DMS79 (cell line): ENCODE measurements around the gene DIS3L2.
A peak's percentile ranks its signal among the peaks of the same experiment; 100 is the strongest.
"Not testable (repeated sequence)": the region's sequence is repeated elsewhere in the genome, so short reads cannot be mapped to it uniquely, and the experiment has no call there.

Experiments used
- DNase-seq: peaks from one replicate; lab custom pipeline; 2025; lab: John Stamatoyannopoulos, UW

The DIS3L2 gene

DNA sequence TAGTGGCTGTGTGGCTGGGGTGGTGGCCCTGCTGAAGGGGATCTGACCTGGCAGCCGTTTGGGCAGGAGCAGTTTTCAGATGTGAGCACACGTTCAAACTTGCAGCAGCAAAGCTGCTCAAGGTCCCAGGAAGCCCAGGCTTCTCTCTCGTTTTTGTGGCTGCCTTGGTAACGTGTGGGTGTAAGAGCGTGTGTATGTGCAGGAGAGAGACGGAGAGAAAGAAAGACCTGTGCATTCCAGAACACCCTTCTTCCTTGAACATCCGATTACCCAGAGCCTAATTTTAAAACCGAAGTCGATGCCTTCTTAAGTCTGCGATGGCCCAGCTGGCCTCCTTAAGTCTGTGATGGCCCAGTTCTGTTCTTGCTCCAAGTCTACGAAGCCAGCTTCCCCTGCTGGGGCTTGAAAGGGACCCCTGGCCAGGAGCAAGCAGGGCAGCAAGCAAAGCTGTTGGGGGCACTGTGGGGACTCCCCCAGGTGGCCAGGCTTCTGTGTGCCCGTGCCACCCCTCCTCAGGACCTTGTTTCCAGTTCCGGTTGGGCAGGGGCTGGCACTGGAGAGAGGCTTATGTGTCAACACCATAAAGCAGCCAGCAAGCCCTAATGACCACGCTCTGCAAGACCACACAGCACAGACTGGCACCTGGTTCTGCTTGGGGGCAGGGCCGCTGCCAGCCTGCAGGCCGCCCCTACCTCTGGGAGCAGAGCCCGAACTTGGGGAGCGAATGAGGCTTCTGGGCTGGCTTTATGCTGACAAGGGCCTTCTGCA is 361.2 kb downstream of the DIS3L2 start:
- DNase-seq: no peak

- DNase-seq: no peak
These were observed 361.8 kb downstream of the DIS3L2 start for GRCh38 chr2:232323328-232323650.

- DNase-seq: peak; percentile 94
These were observed 362.5 kb downstream of the DIS3L2 start for GRCh38 chr2:232323967-232324366.

DNA sequence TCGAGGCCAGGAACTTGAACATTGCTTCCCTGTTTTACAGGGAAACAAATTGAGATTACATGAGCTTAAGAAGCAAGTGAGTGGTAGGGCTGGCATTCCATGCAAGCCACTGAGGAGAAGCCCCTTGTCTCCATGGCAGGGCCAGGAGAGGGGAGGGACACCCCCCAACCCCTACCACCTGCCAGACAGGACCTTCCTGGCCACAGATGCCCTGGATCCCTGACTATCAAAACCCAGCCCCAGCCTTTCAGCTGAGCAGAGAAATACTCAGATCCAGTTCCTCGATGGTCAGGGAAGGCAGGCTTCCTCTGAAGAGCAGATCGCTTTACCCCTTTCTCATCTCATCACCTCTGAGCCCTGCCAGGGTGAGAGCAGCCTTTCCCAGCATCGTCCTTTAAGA is 363.3 kb downstream of the DIS3L2 start:
- DNase-seq: no peak

- DNase-seq: no peak
These were observed 364.1 kb downstream of the DIS3L2 start for GRCh38 chr2:232325324-232326273.

GRCh38 chr2:232326274-232327104 is 365.0 kb downstream of the DIS3L2 start:
- DNase-seq: not testable (repeated sequence)

GRCh38 chr2:232327105-232328031 is 365.9 kb downstream of the DIS3L2 start:
- no peak for DNase-seq

- no peak for DNase-seq
These were observed 366.5 kb downstream of the DIS3L2 start for GRCh38 chr2:232328032-232328422.

DNA sequence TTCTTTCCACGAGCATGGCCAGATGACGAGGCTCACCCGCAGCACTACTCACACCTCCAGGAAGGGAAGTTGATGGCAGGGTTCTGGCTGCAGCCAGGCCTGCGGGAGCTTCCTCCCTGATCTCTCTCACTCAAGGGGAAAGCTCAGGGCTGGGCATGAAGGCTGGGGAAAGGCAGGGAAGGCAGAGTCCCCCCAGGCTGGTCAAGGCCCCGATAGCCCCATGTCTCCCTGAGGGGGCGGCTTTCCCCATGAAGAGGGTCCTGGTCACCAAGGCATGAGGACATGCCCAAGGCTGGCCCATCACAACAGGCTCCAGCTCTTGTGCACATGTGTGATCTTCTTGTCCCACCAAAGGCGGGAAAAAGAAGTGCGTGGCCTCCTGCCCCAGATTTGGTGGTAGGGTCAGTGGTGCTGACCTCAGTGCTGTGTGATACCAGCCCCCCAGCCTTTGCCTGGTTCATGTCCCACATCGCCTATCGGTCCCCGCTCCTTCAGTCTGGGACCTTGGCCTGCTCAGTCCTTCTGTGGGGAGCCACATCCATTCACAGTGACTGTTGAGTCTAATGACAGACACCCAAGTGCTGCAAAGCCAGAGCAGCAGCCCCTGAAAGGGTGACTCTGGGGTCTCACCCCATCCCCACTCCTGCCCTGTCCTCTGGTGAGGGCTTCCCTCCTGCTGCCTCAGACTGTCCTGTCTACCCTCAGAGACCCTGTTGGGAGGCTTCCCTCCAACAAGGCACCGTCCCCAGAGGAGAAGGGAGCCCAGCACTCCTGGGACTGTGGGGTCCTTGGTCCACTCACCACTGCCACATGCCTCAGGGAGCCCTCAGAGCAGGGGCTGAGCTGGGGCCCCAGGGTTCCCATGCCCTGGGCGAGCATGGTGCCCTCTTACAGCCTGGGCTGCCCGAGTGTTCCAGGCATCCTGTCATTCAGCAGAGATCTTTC is 367.3 kb downstream of the DIS3L2 start:
- no peak for DNase-seq

GRCh38 chr2:232329716-232330067 is 368.2 kb downstream of the DIS3L2 start:
- DNase-seq: no peak

DNA sequence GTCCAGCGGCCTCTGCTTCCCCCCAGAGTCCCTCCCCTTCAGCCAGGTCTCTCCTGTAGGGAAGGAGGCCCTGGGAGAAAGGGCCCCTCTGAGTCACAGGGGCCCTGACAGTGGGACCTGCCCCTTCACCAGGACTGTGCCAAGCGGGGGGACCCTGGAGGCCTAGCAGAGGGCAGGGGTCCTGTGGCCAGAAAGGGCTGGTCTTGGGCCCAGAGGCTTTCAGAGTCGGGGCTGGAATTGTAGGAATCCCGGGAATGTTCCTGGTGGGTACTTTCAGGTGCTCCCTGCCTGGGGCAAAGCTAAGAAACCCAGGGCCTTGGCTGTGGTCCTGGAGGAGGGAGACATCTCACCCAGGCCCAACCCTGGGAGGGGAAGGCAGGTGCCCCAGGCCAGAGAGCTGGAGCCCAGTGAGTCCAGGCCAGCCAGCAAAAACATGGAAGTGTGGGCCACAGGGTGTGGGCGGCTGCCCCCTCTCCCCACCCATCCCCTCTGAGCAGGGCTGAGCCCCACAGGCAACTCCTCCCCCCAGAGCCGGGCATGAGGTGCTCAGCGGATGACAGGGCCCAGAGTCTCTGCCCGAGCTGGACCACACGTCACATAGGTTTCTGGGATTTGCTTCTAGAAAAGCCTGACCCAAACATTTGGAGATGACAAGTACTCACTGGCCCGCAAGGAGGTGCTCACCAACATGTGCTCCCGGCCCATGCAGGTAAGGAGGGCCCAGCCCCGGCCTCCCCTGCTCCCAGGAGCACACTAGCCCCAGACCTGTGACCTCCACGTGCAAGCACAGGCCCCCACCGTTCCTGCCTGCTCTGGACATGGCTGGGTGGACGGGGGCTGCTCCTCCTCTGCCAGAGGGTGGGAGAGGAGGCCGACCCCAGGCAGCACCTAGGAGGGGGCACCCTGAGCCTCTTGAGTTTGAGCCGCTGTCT is 368.8 kb downstream of the DIS3L2 start:
- no peak for DNase-seq

GRCh38 chr2:232331061-232331460 is 369.5 kb downstream of the DIS3L2 start:
- not testable (repeated sequence) for DNase-seq

GRCh38 chr2:232331641-232332040 is 370.1 kb downstream of the DIS3L2 start:
- DNase-seq: not testable (repeated sequence)

GRCh38 chr2:232332244-232332939 is 370.9 kb downstream of the DIS3L2 start:
- not testable (repeated sequence) for DNase-seq

DNA sequence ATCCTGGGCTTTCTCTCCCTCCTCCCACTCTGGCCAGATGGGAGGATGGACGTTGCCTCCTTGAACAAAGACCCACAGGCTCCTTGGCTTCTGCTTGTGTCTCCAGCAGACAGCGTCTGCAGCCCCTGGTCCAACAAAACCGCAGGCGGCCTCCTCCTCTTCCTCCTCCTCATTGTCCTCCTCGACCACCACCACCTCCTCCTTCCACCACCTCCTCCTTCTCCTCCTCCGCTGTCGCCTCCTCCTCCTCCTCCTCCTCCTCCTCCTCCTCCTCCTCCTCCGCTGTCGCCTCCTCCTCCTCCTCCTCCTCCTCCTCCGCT is 371.4 kb downstream of the DIS3L2 start:
- no peak for DNase-seq

GRCh38 chr2:232333361-232334135 is 372.0 kb downstream of the DIS3L2 start:
- DNase-seq: no peak

DNA sequence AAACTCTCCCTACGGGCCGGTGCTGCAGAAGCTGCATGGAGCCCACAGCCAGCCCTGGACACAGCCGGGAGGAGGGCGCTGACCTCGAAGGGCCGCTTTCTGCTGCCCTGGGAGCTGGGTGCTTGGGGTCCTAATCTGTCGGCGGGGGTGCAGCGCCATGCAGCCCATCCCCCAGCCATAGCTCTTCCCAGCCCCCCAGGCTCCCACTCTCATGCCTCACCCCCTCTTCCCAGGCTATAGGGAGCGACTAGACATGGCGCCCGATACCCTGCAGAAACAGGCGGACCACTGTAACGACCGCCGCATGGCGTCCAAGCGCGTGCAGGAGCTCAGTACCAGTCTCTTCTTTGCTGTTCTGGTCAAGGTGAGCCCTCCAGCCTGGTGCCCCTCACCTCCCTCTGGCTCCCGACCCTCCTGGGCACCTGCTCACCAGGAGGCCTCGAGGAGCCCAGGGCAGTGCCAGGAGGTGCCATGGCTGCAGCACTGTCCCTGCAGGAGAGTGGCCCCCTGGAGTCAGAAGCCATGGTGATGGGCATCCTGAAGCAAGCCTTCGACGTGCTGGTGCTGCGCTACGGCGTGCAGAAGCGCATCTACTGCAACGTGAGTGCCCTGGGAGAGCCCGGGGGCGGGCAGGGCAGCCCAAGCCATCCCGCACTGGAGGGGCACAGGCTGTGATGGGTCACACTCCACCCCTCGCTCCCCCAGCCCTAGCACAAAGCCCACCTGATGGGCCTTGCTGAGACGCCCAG is 372.8 kb downstream of the DIS3L2 start:
- not testable (repeated sequence) for DNase-seq
